HG03108 (cell line): ENCODE results near the gene TAC3.

Experiments
- ATAC-seq: cut with Tn5 transposase; IDR thresholded peaks from one replicate; pipeline ENCODE4 v1.9.1; 2021; ENCODE audit warnings: moderate library complexity; ENCODE audit not compliant: unreplicated experiment

Gene TAC3

DNA sequence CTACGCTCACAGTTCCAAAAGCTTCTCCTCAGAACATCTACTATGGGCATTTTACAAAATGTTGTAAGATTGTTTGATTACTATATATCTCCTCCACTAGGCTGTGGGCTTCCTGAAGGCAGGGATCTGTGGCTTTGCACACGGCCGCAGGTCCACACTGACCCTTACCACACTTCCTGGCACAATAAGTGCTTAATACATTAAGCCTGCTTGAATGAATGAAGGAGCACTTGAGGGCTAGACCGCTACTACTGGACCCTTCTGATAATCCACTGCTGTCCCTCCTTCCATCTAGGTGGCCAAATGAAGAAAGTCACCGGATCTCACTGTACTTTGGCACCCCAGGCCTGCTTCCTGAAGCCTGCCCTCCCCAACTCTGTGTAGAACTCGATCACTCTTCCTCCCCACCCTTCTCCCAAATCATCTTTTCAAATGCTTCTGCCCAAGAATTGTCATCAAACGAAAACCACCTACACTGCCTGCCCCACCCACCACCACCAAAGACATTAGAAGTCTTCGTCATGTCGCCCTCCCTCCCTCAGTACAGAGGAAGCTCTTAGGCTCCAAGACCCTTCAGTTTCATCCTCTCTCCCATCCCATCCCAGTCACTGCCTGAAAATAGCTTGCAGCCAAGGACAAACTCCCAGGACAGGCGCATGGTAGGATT, 9.4 kb downstream of the TAC3 start:
- no peak for ATAC-seq

DNA sequence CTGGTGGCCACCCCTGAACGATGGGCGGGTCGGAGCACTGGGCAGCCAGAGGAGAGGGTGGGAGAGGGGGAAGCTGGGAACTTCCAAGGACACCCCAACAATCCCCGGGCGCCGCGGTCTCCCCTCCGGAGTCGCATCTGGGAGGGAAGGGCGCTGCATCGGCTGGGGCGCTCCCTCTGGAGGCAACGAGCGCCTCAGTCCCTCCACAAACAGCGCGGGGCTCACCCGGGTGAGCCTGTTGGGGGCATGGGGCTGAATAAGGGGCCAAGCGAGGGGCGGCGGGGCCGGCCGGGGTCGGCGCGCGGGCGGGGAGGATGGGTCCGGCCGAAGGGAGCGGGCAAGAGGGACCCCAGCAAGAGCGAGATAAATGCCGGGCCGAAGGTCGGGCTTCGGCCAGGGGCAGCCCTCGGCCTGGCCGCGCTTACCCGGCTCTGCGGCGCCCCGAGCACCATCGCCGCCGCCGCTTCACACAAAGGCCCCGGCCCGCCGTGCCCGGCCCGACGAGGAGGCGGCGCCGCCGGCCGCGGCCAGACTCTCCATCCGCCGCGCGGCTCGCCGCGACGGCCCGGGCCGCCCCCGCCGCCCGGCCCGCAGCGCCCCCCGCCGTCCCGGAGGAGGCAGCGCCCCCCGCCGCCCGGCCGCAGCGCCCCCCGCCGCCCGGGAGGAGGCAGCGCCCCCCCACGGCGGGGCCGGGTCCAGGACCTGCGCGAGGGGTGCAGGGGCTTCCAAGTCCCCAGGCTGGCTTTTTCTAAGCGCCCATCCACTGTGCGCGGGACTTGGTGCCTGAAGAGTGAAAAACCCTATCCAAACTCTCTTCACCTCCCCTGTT, 10.1 kb downstream of the TAC3 start, which contains the start of gene ZBTB39:
Gene ZBTB39, minus strand, starts transcription at position 567 of the 829 bp plus-strand sequence. CDS start 1,629 bp downstream, outside the sequence.
- ATAC-seq: peak; percentile 60

DNA sequence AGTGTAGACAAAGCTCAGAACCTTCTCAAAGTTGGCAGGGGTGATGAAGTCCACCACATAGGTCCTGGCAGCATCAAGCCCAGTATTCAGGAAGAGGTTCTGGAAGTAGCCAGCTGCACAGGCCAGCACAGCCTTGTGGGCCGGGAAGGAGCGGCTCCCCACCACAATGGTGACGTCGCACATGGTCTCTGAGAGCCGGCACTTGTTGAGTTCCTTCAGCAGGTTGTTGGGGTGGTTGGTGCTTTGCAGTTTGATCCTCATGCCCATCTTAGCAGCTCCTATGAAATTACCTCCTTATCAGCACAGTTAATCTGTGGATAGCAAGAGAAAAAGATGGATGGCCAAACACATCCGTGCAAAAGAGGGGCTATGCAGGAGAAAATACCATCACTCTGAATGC, 11.7 kb downstream of the TAC3 start:
- ATAC-seq: no peak

DNA sequence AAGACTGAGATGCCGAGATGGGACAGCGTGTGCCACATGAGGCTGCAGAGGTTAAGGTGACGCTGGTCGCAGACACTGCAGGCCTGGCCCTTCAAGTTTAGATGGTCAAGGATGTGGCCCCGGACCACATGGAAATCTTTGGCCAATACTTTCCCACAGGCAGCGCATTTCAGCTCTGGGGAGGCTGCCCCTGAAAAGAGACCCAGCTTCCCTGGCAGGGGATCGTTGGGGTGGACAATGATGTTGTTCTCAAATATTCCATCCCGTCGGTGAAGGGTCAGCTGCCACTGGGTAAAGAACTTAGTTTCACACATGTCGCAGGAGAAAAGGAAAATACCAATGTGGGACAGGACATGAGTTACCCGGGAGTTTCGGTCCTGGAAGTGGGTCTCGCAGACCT, 12.9 kb downstream of the TAC3 start:
- no peak for ATAC-seq

DNA sequence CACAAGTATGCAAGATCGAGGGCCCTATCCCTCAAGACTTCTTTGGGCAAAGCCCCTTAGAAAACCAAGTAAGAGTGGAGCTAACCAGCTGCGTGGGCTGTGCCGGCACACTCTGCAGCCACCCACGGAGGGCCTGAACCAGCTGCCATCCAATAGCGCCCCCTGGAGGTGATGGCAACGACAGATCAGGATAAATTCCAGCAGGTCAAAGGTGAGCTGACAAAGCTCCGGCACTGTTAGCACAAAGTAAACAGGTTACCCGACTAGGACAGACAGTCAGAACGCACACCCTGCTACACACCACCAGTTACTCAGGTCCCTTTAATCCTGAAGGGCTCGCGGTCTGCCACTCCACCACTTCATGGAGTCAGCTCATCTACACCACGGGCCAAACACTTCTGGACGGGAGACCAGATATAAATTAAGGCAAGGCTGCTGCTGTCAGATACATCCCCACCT, 14.9 kb downstream of the TAC3 start:
- no peak for ATAC-seq

DNA sequence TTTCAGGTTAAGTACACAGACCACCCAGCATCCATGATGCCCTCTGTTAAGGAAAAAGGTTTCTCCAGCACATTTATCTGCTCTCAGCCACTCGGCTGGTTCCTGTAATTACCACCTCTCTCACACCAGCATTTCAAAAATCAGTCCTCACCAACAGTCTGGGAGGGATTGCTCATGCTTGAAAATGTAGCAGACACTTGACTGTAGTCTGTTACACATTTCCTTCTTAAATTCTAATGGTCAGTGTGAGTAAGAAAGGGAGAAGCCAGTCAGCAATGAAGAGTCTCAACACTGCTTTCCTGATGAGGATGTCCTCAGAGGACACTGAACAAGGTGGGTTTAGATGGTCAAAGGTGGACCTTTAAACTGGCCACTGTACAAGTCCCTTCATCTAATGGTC, 15.9 kb downstream of the TAC3 start:
- ATAC-seq: no peak

DNA sequence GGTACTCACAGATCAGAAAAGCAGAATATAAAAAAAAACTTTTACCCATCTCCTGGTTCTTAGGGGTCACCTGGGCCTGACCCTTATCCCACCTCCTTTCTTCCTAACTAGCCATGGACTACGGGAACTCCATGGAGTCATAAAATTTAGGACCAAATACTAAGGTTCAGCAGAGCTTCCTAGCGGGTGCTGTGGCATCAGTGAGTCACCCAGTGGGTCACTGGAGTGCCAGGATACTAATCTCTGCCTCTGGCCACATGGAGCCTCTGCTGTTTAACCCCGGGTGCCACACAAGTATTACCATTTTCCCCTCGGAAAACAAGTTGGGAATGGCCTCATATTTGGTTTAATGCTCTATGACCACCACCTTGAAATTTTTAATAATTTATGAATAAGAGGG, 16.9 kb downstream of the TAC3 start:
- ATAC-seq: no peak

DNA sequence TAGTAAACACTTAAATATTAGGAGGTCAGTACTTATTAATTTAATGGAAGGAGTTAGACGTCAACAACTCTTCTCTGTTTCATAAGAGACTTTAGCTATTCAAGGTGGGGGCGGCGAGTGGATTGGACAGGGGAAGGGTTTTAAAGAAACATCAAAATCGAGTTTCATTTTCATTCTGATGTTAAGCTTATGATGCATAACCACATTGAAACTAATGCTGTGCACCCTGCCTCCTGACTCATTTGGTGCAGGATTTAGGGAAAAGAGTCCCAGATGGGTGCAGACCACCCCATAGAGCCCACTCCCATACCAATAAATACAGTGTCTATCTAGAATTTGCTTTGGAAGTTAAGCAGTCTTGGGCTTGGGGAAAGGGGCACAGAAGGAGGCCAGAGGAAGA, 17.3 kb downstream of the TAC3 start:
- ATAC-seq: peak; percentile 64

DNA sequence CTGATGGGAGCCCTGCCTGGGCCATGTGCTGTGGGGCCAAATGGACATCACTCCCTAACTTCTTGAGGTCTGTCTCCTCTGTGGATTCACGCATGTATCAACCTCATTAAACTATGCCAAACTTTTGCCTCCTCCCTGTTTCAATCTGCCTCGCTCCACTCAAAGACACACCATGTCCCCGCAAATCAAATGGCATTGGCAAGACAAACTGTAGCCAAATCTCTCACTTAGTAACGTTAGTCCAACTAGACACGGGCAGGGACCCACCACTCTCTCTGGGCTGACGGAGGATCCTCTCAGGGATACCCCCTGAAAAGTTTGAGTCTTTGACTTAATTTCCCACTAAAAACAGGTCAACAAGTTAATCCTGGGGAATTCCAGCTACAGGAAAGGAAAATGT, 18.0 kb downstream of the TAC3 start:
- ATAC-seq: no peak

DNA sequence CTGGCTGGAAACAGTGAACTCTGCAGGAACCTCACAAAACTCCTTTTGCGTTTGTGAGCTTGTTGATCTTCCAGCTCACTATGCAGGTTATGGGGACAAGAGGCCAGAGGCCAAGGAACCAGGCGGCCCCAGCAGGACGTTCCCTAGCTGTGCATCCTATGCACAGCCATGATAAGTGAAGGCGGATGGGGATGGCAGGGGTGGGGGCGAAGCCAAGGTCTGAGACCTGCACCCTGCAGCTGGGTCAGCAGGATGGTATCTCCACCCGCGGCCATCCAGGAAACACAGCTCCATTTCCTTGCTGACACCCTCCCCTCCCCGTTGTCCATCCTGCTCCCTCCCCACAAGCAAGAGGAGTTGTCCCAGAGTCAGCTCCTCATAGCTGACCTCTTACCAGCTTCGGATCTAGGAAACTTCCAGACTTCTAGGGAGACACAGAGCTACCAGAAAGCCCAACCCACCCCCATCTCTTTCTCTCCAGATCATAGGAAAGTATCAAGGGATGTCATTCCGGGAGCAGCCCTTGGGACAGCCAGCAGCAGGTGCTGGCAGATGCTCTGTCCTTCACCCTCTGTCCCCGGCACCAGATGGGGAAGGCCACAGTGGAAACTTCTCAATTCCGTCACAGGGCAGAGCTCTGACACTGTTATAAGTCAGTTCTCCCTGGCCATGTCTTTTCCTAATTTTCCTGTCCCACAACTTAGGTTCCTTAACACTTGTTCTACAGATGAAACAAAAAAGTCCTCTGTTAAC, 19.4 kb downstream of the TAC3 start:
- no peak for ATAC-seq

DNA sequence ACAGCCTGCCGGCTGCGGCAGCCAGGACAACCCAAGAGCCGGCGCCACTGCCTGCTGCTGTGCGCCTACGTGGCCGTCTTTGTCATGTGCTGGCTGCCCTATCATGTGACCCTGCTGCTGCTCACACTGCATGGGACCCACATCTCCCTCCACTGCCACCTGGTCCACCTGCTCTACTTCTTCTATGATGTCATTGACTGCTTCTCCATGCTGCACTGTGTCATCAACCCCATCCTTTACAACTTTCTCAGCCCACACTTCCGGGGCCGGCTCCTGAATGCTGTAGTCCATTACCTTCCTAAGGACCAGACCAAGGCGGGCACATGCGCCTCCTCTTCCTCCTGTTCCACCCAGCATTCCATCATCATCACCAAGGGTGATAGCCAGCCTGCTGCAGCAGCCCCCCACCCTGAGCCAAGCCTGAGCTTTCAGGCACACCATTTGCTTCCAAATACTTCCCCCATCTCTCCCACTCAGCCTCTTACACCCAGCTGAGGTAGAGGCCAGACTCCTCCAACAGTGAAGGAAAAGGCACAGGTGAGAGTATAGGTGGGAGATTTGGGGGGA, 20.3 kb downstream of the TAC3 start:
- no peak for ATAC-seq

DNA sequence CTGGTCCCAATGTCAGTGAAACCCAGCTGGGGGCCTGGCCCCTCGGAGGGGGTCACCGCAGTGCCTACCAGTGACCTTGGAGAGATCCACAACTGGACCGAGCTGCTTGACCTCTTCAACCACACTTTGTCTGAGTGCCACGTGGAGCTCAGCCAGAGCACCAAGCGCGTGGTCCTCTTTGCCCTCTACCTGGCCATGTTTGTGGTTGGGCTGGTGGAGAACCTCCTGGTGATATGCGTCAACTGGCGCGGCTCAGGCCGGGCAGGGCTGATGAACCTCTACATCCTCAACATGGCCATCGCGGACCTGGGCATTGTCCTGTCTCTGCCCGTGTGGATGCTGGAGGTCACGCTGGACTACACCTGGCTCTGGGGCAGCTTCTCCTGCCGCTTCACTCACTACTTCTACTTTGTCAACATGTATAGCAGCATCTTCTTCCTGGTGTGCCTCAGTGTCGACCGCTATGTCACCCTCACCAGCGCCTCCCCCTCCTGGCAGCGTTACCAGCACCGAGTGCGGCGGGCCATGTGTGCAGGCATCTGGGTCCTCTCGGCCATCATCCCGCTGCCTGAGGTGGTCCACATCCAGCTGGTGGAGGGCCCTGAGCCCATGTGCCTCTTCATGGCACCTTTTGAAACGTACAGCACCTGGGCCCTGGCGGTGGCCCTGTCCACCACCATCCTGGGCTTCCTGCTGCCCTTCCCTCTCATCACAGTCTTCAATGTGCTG, 21.0 kb downstream of the TAC3 start:
- ATAC-seq: no peak

DNA sequence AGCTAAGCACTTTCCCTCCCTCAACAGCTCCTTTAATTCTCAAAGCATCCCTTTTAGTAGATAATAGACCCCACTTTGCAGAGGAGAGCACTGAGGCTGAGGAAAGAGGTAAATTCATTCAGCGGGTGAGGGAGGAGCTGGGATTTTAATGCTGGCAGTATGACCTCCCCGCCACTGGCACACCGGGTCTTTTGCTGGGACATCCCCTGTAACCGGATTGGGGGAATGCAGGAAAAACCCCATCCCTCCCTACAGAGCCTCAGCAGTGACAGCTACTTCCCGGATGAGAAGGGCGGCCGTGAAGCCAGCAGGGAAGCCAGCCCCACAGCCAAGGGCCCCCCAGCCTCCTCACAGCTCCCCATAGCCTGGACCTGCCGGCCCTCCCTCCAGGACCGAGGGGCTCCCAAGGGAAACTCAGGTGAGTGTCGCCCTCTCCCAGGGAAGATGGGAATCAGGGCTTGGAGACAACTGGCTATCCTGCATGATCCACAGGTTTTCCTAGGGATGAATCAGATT, 22.0 kb downstream of the TAC3 start:
- ATAC-seq: no peak

DNA sequence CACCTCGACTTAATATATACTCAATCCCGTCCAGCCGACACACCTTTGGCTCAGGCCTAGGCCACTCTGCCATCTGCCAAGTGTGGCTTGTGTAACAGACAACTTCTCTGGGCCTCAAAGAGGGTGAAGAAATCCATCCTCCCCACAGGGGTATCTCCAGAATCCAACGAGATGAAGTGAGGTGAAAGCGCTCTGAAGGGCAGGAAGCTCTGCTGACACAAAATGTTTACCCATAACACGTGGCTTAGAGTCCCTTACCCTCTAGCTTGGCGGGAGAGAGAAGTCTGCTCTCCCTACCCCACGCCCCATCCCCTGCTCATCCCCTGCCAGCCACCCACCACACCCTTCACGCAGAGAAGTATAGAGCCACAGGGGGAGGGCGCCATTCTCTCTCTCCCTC, 23.0 kb downstream of the TAC3 start:
- no peak for ATAC-seq

DNA sequence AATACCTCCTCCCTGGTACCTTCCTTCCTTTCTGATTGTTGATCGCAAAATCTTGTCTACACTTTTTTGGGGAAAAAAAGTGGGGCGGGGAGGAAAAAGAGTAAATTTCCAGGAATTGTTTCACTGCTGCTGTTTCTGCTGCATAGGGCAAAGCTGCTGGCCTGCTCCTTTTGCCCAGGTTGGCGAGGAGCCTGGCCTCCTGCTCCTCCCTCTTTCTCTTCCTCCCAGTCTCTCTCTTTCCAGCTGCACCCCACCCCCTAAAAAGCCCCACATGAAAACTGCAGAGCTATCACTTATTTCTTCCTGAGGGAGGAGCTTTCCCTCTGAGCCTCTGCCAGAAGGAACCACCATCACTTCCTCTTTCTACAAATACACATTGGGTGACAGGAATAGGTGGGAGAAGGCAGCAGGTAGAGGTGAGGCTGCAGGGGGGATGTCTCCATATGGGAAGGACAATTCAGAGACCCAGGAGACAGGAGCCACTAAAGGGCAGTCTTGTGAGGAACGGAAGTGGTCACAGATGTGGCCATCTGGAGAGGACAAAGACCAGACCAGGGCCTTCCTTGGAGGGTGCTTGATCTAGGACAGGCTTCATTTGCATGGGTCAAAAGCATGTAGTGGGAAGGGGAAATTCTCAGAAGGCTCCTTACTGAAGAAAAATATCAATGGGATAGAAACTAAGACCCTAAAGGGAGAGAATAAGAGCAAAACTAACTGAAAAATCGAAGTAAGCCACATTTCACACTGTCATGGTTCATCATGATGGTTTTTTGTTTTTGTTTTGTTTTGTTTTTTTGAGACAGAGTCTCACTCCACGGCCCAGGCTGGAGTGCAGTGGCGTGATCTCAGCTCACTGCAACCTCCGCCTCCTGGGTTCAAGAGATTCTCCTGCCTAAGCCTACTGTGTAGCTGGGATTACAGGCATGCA, 24.7 kb downstream of the TAC3 start:
- ATAC-seq: no peak

DNA sequence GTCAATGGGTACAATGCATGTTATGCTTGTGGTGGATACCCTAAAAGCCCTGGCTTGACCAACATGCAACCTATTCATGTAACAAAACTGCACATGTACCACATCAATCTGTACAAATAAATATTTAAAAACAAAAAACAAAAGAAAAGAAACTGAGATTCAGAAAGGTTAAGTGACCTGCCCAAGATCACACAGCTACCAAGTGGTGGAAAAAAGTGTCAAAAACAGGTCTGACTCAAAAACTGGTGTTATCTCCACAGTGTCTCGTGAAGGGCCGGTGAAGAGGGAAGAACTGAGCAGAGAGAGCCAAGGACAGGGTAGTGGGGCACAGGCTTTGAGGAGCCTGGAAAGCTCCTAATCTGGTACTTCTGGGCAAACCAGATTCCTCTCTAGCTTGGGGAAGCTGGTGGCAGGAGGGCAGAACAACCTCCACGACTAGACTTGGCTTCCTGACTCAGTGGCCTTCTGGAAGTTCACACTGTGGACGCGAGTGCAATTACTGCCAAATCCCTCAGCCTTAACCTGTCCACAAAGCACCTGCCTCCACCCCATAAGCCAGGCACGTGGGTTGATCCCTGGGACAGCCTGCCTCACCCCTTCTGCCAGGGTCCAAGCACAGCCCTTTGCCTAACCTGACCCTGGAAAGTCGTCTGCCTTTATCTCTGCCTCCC, 25.5 kb downstream of the TAC3 start:
- no peak for ATAC-seq

DNA sequence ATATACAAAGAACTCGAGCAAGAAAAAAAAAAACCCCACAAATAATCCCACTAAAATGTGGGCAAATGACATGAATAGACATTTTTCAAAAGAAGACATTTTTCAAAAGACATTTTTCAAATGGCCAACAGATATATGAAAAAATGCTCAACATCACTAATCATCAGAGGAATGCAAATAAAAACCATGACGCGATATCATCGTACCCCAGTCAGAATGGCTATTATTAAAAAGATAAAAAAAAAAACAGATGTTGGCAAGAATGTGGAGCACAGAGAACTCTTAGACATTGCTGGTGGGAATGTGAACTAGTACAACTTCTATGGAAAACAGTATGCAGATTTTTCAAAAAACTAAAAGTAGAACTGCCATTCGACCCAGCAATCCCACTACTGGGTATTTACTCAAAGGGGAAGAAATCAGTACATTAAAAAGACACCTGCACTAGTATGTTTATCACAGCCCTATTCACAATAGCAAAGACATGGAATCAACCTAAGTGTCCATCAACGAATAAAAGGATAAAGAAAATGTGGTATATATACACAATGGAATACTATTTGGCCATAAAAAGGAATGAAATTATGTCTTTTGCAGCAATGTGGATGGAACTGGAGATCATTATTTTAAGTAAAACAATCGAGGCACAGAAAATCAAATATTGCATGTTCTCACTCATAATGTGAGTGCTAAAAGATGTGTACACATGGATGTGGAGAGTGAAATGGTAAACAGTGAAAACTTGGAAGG, 26.3 kb downstream of the TAC3 start:
- no peak for ATAC-seq

DNA sequence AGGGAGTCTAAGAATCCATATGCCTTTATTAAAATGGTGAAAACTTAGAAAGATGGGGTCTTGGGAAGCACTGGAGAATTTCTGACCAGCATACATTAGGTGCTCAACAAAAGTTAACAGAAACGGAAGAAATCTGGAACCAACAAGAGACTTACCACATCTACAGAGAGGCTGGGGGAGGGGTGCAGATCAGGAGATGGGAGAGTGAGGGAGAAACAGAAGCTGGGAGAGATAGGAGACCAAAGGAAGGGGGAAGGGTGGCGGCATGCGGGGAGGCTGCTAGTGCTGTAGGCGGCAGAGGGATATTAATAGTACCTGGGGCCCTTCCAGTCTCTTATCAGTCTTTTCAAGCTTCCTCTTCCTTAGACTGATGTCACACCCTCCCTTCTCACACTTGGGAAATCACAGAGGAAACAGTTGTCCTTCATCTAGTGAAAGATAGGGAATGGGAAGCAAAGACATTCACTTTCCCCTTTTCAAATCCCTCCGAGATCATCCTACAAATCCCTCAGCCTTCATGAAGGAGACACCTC, 28.1 kb downstream of the TAC3 start:
- no peak for ATAC-seq
